Inflammatory macrophage treated with lipopolysaccharide for 4 hours (primary cell): ENCODE results near the gene NFIB.

Experiments used
- DNase-seq: peaks from one replicate; pipeline ENCODE4 v3.0.0-alpha.2; 2020

The NFIB gene

DNA sequence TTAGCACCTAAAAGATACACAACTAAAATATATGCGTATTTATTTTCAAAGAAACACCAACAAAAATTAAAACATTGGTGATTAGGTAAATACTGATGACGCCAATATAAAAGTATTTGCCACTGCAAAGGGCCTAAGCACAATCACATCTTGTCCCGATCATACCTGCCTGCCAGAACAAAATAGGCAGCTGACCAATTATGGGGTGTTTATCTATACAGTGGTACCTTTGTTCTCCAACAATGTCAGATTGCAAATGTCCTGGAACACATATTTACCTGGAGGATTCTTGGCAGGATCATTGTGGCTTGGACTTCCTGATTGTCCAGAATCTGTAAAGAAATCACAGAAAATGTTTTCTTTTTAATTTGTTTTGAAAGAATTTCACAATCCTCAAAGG is 134.5 kb downstream of the NFIB start:
- DNase-seq = no peak

DNA sequence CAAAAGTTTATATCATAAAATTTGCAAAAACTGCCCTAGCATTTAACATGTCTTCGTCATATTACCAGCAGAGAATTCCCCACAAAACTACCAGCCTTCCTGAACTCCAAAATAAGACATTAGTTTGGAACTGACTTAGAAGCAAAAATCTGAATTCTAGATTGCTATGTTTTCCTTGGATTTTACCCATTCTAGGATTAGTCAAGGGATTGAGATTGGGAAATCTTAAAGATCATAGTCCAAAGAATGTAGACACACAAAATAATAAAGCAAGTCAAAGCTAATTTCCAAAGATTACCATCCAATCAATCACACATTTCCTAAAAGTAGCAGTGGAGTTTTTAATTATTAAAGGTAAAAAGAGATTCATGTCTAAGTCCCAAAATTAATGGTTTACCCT is 138.2 kb downstream of the NFIB start:
- no peak for DNase-seq

DNA sequence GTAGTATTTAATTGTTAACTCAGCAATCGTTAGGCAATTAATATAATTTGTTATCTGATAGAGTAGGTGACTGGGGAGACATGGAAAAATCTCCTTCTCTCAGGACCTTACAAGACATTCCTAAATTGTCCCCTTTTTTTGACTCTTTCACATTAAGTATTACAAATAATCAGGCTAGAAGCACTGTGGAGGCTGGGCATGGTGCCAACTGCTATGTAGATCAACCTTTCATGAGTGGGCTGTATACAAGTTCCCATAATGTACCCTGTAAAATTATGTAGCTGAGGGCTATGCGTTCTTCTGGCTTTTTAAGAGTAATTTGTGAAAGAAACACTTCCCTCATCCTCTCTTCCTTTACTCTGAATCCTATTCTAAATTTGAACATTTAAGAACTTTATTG is 140.2 kb downstream of the NFIB start:
- no peak for DNase-seq

DNA sequence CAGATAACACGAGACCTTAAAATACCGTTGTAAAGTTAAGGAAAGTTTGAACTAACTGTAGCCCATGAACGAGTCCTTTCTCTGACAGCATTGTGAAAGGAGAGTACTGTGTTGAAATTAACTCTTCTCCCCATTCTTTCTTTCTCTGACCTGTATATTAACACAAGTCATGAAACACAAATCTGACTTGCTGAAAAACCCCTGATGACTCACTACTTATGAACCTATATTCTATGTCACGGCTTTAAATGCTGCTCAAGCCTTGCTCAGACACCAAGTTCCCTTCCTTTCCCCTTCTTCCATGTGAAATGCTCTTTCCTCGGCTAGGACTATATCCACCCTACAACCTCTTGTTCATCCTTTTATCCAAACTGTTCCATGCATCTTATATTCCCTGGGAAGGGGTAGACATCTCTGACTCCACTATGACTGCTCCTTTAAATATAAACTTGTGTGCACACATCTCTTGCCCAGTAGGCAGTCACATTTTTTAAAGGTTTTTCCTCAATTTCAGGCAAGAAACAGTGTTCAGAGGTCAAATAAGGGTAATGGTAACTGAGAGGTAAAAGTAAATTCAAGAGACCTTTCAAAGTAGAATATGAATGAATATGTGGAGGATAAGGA is 142.9 kb downstream of the NFIB start:
- no peak for DNase-seq

DNA sequence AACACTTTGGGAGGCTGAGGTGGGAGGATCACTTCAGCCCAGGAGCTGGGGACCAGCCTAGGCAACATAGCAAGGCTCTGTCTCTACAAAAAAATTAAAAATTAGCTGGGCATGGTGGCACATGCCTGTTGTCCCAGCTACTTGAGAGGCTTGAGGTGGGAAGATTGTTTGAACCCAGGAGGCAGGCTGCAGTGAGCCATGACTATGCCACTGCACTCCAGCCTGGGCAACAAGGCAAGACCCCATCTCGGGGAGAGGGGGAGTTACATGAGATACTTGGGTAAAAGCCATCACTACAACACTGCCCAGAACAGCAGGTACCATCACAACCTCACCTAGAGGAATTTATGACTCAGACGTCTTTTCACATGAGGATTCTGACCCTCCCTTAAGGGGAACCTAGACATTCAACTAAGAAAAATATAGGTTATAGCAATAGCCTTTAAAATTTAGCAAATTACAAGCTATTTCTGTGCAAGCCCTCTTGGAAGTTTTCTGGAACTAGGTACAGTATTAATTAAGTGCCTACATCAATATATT is 143.5 kb downstream of the NFIB start:
- no peak for DNase-seq

DNA sequence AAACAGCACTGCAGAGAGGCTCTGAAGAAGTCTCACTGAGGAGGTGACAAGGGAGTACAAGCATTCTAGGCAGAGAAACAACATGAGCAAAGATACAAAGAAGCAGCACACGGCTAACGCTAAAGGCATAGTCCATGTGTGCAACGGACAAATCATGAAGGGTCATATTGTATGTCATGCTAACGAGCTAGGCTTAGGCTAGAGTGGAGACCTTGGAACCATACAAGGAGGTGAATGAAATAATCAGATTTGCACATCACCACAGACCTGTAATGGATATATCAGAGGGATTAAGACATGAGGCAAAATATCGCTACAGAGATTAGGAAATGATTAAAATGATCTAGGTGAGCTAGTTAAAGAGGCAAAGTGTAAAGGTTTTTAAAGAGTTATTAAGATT is 145.6 kb downstream of the NFIB start:
- DNase-seq = no peak

DNA sequence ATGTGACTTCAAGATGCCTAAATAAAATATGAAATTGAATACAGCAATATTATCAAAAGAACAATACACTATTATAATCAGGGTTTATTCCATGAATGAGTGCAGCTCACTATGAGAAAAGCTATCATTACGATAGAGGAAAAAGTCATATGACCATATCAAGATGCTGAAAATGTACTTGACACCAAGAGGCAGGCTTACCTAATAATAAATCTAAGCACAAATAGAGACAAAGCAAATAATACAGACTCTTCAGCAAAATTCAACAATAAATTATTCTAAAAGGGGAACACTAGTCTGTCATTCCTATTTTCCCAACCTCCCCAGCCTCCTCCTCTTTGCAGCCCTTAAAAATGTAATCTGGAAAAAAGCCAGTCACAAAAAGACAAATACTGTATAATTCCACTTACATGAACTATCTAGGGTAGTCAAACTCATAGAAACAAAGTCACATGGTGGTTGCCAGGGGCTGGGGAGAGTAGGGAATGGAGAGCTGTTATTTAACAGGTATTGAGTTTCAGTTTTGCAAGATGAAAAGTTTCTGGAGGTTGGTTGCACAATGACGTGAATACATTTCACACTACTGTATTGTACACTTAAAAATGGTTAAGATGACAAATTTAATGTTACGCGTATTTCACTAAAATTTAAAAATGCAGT is 148.4 kb downstream of the NFIB start:
- DNase-seq = no peak

DNA sequence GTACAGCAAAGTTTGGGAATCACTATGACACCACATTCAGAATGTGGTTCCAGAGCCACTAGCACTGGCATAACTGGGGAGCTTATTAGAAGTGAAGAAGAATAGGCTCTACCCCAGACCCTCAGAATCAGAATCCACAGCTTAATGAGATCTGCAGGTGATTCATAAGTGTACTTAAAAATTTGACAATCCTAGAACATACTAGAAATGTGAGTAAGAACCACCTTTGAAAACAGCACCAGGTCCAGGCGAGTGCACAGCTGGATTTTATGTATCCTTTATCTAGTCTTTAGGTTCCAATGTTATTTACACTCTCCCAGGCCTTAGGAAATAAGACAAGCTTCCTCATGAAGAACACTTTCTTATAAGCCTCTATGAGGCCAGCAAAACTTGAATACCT is 149.0 kb downstream of the NFIB start:
- DNase-seq = no peak

DNA sequence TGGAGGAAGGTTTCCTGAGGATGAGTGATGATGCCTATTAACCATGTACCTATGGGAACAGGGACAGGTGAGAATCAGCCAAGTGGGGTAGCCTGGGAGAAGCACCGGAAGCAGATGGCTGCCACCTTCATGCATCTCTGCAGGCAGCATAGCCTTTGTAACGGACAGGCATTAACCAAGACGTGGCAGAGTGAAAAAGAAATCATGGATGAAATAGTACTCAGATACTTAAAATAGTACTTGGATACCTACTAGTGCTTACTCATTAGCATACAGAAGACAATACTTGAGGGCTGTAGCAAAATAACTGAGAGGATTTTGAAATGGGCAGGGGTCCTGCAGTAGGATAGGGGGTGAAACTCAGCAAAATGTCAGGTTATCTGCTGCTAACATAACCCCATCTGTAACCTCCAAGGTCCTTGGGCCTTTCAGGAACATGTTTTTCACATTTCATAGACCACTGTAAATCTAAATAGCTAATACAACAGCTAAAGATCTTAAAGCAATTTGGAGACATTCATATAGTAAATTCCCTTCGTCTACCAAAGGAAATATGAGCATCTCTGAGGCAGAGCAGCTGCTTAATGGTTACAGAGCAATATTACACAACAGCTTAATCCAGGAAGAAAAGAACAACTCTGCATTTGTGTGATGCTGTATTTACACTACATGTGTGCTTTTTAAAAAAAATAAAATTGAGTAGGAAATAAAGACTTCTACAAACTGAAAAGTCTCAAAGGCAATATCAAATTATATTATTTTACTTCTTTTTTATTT is 154.3 kb downstream of the NFIB start:
- no peak for DNase-seq

DNA sequence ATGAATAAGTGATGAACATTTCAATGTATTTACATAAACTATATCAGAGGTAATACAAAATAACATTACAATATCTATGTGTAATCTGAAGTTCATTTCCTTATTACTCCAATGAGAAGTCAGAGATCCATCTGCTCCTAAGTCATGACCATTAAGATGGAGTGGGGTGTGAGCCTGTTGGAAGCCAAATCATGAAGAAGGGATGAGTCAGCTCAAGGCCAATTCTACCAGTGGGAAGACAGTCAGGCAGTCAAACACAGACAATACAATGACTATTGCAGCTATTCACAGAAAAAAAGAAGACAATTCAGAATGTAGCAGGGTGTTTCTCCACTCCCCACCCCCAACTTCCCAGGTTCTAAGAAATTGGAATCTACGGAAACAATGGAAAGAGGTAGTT is 155.0 kb downstream of the NFIB start:
- DNase-seq = no peak

DNA sequence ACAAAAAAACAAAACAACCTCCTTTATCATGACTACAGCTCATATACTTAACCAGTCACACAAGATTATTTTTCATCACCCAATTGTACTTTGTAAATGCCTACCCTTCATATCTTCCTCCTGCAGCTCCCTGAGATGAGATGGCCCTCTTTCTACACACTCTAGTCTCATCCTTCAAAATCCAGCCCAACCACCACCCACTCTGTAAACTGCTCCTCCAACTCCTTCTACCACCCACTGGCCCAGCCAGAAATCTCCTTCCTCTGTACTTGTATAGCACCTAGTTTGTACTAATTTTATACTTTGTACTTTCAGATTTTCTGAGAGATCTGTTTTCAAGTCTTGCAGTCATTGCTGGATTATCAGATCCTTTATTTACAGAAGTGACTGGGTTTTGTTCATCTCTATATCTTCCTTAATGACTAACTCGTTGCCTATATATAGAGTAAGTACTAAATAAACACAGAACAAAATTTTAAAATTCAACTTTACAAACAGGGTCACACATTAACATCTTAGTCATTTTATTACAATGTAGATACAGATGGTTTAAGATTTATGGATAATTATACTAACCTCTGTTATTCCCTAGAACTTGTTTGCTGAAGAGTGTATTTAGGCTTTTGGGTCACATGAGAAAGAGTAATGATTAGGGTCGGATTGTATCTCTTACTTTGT is 155.7 kb downstream of the NFIB start:
- DNase-seq = no peak

DNA sequence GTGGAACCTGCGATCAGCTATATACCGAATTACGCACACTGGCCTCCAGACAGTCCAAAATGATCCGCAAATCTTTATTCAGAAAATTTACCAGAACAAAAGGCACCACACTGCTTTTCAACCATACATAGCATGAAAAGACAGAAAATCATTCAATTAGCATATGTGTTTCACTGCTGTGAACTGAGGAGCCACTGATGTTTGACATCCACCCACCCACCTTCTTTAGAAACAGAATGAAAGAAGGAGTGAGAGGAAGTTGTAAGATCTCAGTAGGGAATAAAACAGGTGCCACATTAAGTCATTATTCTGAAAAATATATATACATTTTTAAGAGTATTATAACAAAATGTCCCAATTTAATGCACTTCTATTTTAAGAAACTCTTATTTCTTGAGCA is 156.8 kb downstream of the NFIB start:
- no peak for DNase-seq

DNA sequence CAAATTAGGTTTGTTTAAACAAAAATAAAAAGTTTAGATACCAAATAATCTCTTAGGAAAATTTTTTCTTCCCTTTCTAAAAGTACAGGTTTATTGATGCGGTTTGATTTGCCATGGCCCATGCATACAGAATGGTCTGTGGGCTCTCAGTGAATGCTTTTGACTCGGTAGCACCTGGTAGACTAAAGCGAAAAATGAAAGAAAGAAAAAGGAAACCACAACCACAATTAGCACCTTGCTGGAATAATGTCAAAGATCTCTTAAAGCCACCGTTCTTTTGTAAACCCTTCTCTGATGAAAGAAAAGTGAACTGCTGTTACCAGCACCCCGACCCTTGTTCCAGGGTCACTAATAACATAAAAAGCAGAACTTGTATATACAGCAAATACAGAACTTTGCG is 157.9 kb downstream of the NFIB start:
- no peak for DNase-seq

DNA sequence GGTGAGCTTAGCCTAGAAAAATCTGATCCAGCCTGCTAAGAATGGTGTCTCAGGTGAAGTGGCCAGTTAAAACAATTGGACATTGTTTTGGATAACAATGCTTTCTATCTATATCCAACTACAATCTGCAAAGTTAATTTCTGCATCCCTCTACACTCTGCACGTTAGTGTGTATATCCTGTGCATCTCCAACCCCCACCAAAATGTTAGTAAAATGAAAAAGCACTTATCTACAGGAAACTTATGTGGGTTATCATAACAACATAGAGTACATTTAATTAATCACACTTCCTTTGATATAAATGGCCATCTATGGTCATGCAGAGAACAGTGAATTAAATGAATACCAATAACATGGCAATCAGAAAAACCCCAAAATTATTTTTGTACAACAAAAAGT is 158.7 kb downstream of the NFIB start:
- DNase-seq = no peak

DNA sequence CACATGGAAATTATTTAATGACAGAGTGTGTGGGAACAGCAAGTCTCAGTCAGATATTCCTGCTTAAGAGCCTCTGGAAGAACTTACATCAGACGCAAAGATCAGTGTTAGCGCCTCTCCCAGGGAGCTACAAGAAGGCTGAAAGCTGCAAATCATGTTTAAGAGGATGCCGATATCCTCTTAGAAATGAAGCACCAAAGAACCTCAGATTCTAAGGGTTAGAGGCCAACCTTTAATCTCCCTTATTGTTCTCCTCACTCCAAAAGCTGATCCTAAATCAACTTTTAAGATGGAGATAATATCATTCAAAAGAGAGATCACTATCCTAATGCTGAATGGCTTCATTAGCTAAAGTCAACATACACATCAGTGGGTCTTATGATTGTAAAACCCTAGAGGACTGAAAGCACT is 160.6 kb downstream of the NFIB start:
- DNase-seq = no peak

DNA sequence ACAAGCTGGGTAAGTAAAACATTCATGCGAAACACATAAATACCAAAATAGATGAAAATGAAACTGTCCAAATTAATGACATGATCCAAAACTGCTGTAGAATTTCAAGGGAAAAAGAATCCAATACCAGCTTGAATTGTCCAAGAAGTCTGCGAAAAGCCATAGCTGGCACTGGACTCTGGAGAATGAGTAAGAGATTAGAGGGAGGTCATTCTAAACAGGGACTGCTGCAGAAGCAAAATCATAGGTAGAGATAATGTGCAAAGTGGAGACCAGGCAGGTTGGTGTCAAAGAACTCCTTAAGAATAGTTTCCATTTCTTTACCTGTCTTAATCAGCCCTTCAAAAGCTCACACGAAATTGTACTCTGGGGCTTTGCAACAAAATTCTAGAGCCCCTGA is 162.5 kb downstream of the NFIB start:
- DNase-seq = no peak

DNA sequence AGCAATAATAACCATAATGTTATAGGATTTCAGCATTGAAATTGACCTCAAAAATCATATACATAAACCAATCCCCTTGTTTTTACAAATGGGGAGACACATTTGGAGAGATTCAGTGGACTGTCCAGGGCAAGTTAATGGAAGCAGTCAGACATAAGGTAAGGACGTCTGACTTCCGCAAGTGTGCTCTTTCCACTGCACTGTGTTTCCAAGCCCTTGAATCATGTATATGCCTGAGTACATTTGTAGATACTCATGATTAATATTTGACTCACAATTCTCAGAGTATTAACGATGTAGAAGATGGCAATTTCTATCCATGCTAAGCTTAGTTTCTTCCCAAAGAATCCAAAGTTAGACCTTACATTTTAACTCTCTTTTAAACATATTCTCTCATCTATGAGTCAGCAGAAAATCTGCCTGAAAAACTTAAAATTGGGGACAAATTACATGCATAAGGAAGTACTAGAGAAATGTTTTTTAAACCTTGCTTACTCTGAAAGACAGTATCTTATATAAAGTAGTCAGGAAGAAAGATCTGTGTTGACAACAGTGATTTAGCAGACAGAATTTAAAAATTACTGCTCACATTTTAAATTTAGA is 165.3 kb downstream of the NFIB start:
- DNase-seq = no peak

DNA sequence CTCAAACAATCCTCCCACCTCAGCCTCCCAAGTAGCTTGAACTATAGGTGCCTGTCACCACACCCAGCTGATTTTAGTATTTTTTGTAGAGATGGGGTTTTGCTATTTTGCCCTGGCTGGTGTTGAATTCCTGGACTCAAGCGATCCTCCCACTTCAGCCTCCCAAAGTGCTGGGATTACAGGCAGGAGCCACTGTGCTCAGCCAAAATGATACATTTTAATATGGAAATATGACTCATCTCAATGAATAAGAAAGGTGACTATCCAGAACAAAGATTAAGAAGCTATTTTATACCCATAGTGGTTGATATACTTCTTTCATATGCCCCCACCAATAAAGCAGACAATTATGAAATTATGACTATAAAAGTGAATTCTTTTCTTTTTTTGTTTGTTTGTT is 166.2 kb downstream of the NFIB start:
- DNase-seq = no peak

DNA sequence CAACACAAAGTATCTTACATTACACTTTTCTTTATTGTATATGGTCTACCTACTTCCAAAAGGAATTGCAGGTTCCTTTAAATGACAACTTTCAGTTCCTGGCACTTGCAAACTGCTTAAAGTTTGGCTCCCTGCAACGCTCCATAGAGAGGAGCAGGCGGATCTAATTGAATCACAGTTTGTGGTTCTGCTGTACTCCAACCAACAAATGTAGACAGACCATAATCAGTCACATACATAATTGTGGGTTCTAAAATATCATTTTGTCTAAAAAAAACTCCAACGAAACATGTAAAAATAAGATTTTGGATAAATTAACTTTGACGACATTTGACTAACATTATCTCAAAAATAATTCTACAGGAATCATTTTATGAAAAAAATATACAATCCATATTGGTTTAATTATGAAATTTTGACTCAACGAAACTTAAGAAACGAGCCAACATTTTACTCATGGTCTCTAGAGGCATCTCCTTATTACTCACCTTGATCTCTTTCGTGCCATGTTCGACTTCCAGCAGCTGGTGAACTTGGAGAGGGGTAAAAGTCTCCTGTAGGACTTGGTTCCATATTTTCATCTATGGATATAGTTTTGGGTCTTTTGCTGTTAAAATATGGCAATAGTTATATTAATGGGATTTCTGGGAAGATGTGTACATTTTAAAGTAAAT is 167.6 kb downstream of the NFIB start:
- DNase-seq = no peak

DNA sequence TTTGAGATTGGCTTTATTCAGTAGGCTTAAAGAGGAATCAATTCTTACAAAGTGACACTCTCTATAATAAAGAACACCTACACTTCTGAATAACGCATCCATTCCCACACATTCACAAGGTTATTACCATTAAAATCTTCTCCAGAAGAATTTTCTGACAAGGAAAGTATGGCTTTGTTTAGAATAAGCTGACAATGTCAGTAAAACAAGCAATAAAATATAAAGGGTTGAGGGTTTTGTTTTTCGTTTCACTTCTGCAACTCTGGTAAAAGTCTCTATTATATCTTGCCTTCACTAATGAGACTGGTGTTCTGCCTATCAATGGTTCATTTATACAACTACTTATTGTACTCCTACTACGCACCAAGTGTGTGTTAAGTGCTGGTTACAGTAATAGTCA is 169.7 kb downstream of the NFIB start:
- DNase-seq = no peak

DNA sequence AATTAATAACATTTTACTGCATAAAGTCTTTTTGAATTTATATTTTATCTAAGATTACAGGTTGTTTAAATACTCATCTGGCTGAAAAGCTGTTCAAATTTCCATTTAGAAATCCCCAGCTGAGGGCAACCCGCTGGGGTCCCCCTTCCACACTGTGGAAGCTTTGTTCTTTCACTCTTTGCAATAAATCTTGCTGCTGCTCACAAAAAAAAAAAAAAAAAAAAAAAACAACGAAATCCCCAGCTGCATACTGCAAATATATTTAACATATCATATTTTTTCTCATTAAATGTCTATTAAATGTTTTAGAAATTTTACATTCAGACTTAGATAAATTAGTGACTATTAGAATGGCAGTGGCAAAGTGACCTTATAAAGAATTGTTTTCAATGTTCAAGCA is 172.2 kb downstream of the NFIB start:
- no peak for DNase-seq

DNA sequence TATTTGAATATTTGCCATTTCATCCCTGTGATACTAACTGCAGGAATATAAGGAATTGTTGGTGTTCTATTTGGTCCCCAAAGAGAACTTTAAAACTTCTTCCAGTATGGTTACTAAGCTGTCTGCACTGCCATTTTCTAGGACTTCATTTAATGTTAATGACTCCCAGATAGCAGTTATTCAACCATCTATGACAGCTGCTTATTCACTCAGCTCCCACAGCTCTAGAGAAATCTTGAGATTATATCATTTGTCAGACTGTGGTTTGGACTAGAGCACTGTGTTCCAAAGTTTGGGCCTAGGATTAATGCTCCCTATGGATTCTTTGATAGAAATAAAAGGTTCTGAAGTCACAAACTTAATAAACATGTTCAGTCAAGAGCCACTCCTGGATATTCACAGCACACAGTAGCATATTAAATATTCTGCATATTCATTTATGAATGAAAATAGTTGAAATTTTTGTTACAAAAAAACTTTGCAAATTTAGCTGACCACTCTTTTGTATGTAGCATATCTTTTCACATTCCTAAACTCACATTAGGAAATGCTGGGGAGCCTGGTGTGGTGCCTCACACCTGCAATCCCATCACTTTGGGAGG is 173.7 kb downstream of the NFIB start:
- no peak for DNase-seq
